Neuronal stem cell (in vitro differentiated cells): ENCODE data around the gene CFAP99. TPM values are rescaled to one million over a fixed set of nuclear protein-coding genes. Genes with fewer than 3 reads are reported as not detected.

Experiments
- DNase-seq: peaks from one replicate; pipeline ENCODE4 v3.0.0-alpha.2; 2013; ENCODE audit warnings: low spot score
- H2AFZ ChIP-seq: one replicate; pipeline ENCODE4 v1.6.1; 2013; ENCODE audit warnings: mild to moderate bottlenecking, low read length, inconsistent platforms
- H2AK5ac ChIP-seq: 2 replicates; pipeline ENCODE4 v1.6.1; 2013; ENCODE audit warnings: low read depth, mild to moderate bottlenecking, inconsistent platforms, low read length, moderate library complexity, mixed read lengths
- H2BK120ac ChIP-seq: 2 replicates; pipeline ENCODE4 v1.6.1; 2013; ENCODE audit warnings: low read depth, mild to moderate bottlenecking, inconsistent platforms, low read length, moderate library complexity, mixed read lengths
- H2BK12ac ChIP-seq: one replicate; pipeline ENCODE4 v1.6.1; 2013; ENCODE audit warnings: low read length, inconsistent platforms
- H2BK15ac ChIP-seq: 2 replicates; pipeline ENCODE4 v1.6.1; 2013; ENCODE audit warnings: mild to moderate bottlenecking, low read length, inconsistent platforms, mixed read lengths
- H2BK5ac ChIP-seq: one replicate; pipeline ENCODE4 v1.6.1; 2013; ENCODE audit warnings: inconsistent platforms, mild to moderate bottlenecking, low read length, moderate library complexity
- H3K14ac ChIP-seq: one replicate; pipeline ENCODE4 v1.6.1; 2013; ENCODE audit warnings: low read length, inconsistent platforms
- H3K18ac ChIP-seq: 2 replicates; pipeline ENCODE4 v1.6.1; 2013; ENCODE audit warnings: low read length, inconsistent platforms
- H3K23ac ChIP-seq: 2 replicates; pipeline ENCODE4 v1.6.1; 2013; ENCODE audit warnings: low read depth, mild to moderate bottlenecking, mixed read lengths, low read length, inconsistent platforms; ENCODE audit not compliant: poor library complexity
- H3K27ac ChIP-seq: replicated peaks from 3 replicates; pipeline ENCODE4 v1.5.1; 2013; ENCODE audit warnings: low read length, inconsistent platforms
- H3K27me3 ChIP-seq, 3 experiments: 2 replicates each; pipeline ENCODE4 v1.6.1; 2013; ENCODE audit warnings: low read length in 3 of 3, mild to moderate bottlenecking in 2 of 3, inconsistent platforms in 1 of 3, low read depth in 1 of 3, mixed read lengths in 1 of 3, moderate library complexity in 1 of 3; ENCODE audit not compliant: control insufficient read depth in 3 of 3, insufficient read depth in 3 of 3
- H3K36me3 ChIP-seq, 2 donors: replicated peaks in 1 of 2; 2 replicates each; pipeline ENCODE4 v1.6.1; 2013; ENCODE audit warnings: low read length in 2 of 2; ENCODE audit not compliant: control insufficient read depth in 2 of 2, insufficient read depth in 2 of 2
- H3K4ac ChIP-seq: 2 replicates; pipeline ENCODE4 v1.6.1; 2013; ENCODE audit warnings: inconsistent platforms, mild to moderate bottlenecking, low read length, moderate library complexity
- H3K4me1 ChIP-seq, 2 donors: 1 replicate in 1 of 2; 2 replicates in 1 of 2; pipeline ENCODE4 v1.6.1; 2013; ENCODE audit warnings: low read length in 2 of 2, low read depth in 1 of 2; ENCODE audit not compliant: control insufficient read depth in 2 of 2, insufficient read depth in 1 of 2
- H3K4me2 ChIP-seq: one replicate; pipeline ENCODE4 v1.6.1; 2013; ENCODE audit warnings: mild to moderate bottlenecking, low read length, inconsistent platforms; ENCODE audit not compliant: insufficient read depth, poor library complexity, severe bottlenecking
- H3K4me3 ChIP-seq, 2 donors: 2 replicates each; pipeline ENCODE4 v1.5.1; 2013; ENCODE audit warnings: low read length in 2 of 2, mild to moderate bottlenecking in 2 of 2, inconsistent platforms in 1 of 2, moderate library complexity in 1 of 2
- H3K79me1 ChIP-seq: one replicate; pipeline ENCODE4 v1.6.1; 2013; ENCODE audit warnings: low read depth, mild to moderate bottlenecking, inconsistent platforms, low read length, moderate library complexity
- H3K9ac ChIP-seq: one replicate; pipeline ENCODE4 v1.6.1; 2013; ENCODE audit warnings: mild to moderate bottlenecking, low read depth, low read length, inconsistent platforms; ENCODE audit not compliant: poor library complexity
- H3K9me3 ChIP-seq, 2 donors: replicated peaks in 1 of 2; 2 replicates each; pipeline versions ENCODE3 to v1.6.1; 2013; ENCODE audit warnings: low read length in 2 of 2, mild to moderate bottlenecking in 2 of 2, inconsistent platforms in 1 of 2, low read depth in 1 of 2, mixed read lengths in 1 of 2, moderate library complexity in 1 of 2; ENCODE audit not compliant: control insufficient read depth in 2 of 2, insufficient read depth in 1 of 2
- H4K8ac ChIP-seq: one replicate; pipeline ENCODE4 v1.6.1; 2013; ENCODE audit warnings: low read depth, mild to moderate bottlenecking, inconsistent platforms, low read length, moderate library complexity
- H4K91ac ChIP-seq: one replicate; pipeline ENCODE4 v1.6.1; 2013; ENCODE audit warnings: low read length, low read depth, mild to moderate bottlenecking, inconsistent platforms; ENCODE audit not compliant: poor library complexity
- WGBS, 2 donors: extraction: QIAGEN DNeasy Blood & Tissue Kit; methylation state at CpG; one replicate each; pipeline ENCODE4 v1.1.7; 2013; ENCODE audit warnings: missing lambda C conversion rate in 2 of 2, mixed read lengths in 1 of 2; ENCODE audit not compliant: insufficient read length in 2 of 2, insufficient replicate concordance in 1 of 2; ENCODE audit errors: extremely low coverage in 2 of 2; 5-methylcytosine and 5-hydroxymethylcytosine counted together
- polyA plus RNA-seq, 2 experiments: library from polyadenylated mRNA; stranded (reverse); fragments of 200-250 nt; gene quantifications; one replicate each; pipeline ENCODE4 v1.2.3, GENCODE V29; 2013

CFAP99 gene
- not detected for polyA plus RNA-seq (2013, experiment 1 of 2)
- not detected for polyA plus RNA-seq (2013, experiment 2 of 2)

GRCh38 chr4:2418650-2419571 lies at the start of gene CFAP99:
CFAP99 (plus strand) TSS chr4:2418955.
- Histone ChIP-seq H2BK12ac (no peak within 1 kb of the TSS), H2BK15ac (peak within 1 kb of the TSS; percentile 45), H2AFZ (peak within 1 kb of the TSS; percentile 90), H2BK5ac (no peak within 1 kb of the TSS), H3K4me3 (peak within 1 kb of the TSS; percentile 48 to 83), H3K4ac (no peak within 1 kb of the TSS), H4K8ac (no peak within 1 kb of the TSS), H3K4me2 (peak within 1 kb of the TSS; percentile 98), H3K23ac (peak within 1 kb of the TSS; percentile 21), H3K14ac (no peak within 1 kb of the TSS), H4K91ac (no peak within 1 kb of the TSS), H2BK120ac (no peak within 1 kb of the TSS), H3K27me3 (peaks cover 26 to 89% (median 67%) of the 10 kb centered on the region in 3 experiments), H3K9ac (peak within 1 kb of the TSS; percentile 64), H2AK5ac (no peak within 1 kb of the TSS), H3K27ac (no peak within 1 kb of the TSS), H3K36me3 (no peaks in the 10 kb centered on the region), H3K4me1 (peaks cover 11 to 14% of the 10 kb centered on the region in 2 donors), H3K18ac (peak within 1 kb of the TSS; percentile 71), H3K79me1 (no peaks in the 10 kb centered on the region), H3K9me3 (peaks cover 0 to 2% of the 10 kb centered on the region in 2 donors)
- peak; percentile 94 for DNase-seq
- WGBS, 2 donors, result no CpG with 5 or more reads among the region's 94 CpGs

- WGBS, 2 donors, result no CpG with 5 or more reads among the region's 26 CpGs
- Histone ChIP-seq H2BK5ac (no peak overlapping the region), H3K18ac (peak overlapping the region; percentile 57), H2BK120ac (no peak overlapping the region), H3K4ac (no peak overlapping the region), H3K23ac (peak overlapping the region; percentile 73), H2BK12ac (peak overlapping the region; percentile 41), H2AFZ (no peak overlapping the region), H3K27me3 (peaks cover 0 to 7% (median 0%) of the 10 kb centered on the region in 3 experiments), H3K27ac (no peak overlapping the region), H3K9ac (no peak overlapping the region), H3K36me3 (no peaks in the 10 kb centered on the region), H4K8ac (peak overlapping the region; percentile 43), H3K4me3 (peak overlapping the region in 1 of 2 donors; percentile 25), H2BK15ac (peak overlapping the region; percentile 49), H3K4me2 (no peak overlapping the region), H3K4me1 (peaks cover 0 to 2% of the 10 kb centered on the region in 2 donors), H3K14ac (peak overlapping the region; percentile 82), H3K79me1 (no peaks in the 10 kb centered on the region), H4K91ac (no peak overlapping the region), H3K9me3 (peaks cover 7 to 8% of the 10 kb centered on the region in 2 donors), H2AK5ac (peak overlapping the region; percentile 81)
- DNase-seq, result no peak
Observed at GRCh38 chr4:2370597-2371320, 48.0 kb upstream of the CFAP99 start.

- Histone ChIP-seq H3K18ac (peak overlapping the region; percentile 64), H3K36me3 (no peaks in the 10 kb centered on the region), H2AFZ (no peak overlapping the region), H2BK5ac (no peak overlapping the region), H2BK12ac (no peak overlapping the region), H4K91ac (no peak overlapping the region), H4K8ac (no peak overlapping the region), H3K4me2 (peak overlapping the region; percentile 11), H3K4me3 (no peak overlapping the region), H3K23ac (peak overlapping the region; percentile 67), H3K27me3 (peaks cover 0 to under 1% (median 0%) of the 10 kb centered on the region in 3 experiments), H3K9me3 (peaks cover 7 to 8% of the 10 kb centered on the region in 2 donors), H3K9ac (no peak overlapping the region), H2AK5ac (no peak overlapping the region), H3K79me1 (no peaks in the 10 kb centered on the region), H3K27ac (no peak overlapping the region), H2BK120ac (no peak overlapping the region), H3K4ac (no peak overlapping the region), H3K14ac (no peak overlapping the region), H2BK15ac (peak overlapping the region; percentile 58), H3K4me1 (peaks cover 0 to 2% of the 10 kb centered on the region in 2 donors)
- WGBS, 2 donors, result no CpG with 5 or more reads among the region's 27 CpGs
- DNase-seq, result no peak
Observed at GRCh38 chr4:2371765-2372487, 46.8 kb upstream of the CFAP99 start.
